Measurements from ENCODE around the gene SYNE1. TPM values are rescaled to one million over a fixed set of nuclear protein-coding genes. Genes with fewer than 3 reads are reported as not detected.

SYNE1 gene
- total RNA-seq, 1 donor from 2014 or later = 81.3 TPM

- no peak for DNase-seq
These were observed 28.0 kb downstream of the SYNE1 start for GRCh38 chr6:152609125-152609670.

GRCh38 chr6:152605941-152606340, 31.2 kb downstream of the SYNE1 start:
- DNase-seq = no peak

DNA sequence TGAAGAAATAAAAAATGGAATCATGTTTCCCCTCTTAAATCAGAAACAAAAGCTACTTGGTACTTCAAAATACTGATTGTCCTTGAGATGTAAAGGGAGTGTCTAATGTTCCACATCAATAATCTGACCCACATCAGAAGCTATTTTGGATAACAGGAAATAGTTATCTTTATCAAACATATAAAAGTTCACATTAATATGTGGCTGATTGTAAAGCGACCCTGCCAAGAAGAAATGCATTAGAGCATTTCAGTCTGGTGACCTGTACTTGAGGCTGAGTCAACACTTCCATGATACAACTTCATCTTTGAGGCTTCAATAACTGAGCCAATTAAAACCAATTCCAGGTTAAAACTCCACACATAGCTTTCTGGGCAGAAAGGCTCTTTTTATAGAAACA, 31.8 kb downstream of the SYNE1 start:
- DNase-seq = no peak

- no peak for DNase-seq
These were observed 33.3 kb downstream of the SYNE1 start for GRCh38 chr6:152603911-152604310.

GRCh38 chr6:152600022-152600421, 37.1 kb downstream of the SYNE1 start:
- DNase-seq = no peak

GRCh38 chr6:152598901-152599537, 38.1 kb downstream of the SYNE1 start:
- DNase-seq = peak; percentile 11

GRCh38 chr6:152598421-152598820, 38.7 kb downstream of the SYNE1 start:
- DNase-seq = no peak

GRCh38 chr6:152596726-152597125, 40.4 kb downstream of the SYNE1 start:
- no peak for DNase-seq

- DNase-seq = peak; percentile 23
These were observed 41.7 kb downstream of the SYNE1 start for GRCh38 chr6:152595499-152595898.

DNA sequence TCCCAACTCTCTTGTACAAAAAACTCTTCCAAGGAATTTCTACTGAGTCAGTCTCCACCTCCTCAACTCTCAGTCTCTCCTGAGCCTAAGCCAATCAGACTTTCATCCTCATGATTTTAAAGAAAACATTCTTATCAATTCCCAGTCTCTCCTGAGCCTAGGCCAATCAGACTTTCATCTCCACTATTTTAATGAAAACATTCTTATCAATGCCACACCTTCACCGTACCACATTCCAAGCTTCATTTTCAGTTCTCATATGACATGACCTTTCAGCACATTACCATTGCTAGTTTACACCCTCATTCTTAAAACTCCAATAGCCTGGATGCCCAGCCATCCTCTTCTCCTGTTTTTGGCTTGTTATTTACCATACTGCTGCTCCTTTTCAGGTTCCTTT, 42.5 kb downstream of the SYNE1 start:
- DNase-seq = no peak

DNA sequence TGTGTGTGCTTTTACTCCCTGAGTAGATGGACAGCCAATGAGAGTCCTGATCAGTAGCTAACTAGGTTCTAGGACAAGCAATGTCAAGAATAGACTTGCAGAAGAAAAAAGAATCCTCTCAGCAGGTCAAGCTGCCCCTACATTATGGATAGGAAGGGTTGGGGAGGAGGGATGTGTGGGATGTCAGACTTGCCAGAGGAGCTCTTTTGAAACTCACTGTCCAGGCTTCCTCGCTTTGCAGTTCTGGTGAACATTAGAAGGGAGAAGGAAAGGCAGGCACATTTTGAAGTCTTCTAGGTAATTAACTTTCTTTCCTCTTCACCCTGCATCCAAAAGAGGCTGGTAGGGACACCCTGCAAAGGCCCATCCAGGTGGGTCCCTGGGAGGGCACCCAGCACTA, 48.7 kb downstream of the SYNE1 start:
- DNase-seq = no peak

- no peak for DNase-seq
These were observed 49.7 kb downstream of the SYNE1 start for GRCh38 chr6:152587473-152587872.

DNA sequence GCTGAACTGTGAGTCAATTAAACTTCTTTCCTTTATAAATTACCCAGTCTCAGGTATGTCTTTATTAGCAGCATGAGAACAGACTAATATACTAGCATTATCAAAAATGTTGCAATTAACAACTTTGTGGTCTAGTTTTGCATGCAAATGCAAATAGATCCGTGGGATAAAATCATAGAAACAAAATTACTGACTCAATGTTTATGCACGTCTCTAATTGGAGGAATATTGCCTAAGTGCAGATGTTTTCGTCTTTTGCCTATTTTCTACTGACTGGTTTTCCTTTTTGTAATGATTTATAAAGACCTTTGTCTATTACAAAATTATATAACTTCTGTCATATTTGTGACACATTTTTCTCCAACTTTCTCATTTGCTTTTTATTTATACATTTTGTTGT, 51.9 kb downstream of the SYNE1 start:
- DNase-seq = no peak

DNA sequence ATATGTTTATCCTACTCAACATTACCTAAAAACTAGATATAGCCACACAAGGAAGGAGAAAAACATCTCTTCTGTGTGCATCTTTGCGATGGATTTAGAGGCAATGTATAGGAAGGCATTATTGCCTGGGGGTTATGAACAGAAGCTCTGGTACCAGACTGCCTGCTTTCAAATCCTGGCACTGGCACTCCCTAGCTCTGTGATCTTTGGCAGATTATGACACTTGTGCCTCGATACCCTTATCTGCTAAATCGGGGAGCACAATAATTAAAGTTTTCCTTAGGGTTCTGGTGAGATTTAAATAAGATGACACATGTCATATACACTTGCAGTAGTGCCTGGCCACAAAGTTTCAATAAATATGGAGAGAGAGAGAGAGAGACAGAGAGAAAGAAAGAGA, 53.3 kb downstream of the SYNE1 start:
- no peak for DNase-seq

DNA sequence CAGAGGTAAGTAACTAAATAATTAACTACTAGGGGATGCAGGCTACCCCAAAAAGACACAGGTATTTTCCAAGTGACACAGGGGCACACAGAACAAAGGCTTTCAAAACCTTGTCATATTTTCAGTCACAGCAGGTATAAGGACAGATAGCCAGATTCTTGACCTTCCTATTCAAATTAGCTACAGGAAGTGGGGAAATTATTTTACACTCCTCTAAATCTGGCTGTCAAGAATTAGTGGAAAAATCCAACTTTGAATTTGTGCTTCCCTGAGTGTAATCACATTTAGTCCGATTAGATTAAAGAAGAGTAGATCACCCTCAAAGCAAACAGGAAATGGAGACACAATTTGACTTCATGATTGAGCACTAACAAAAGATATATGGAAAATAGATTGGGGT, 60.6 kb downstream of the SYNE1 start:
- DNase-seq = no peak

- no peak for DNase-seq
These were observed 61.5 kb downstream of the SYNE1 start for GRCh38 chr6:152575621-152576150.

DNA sequence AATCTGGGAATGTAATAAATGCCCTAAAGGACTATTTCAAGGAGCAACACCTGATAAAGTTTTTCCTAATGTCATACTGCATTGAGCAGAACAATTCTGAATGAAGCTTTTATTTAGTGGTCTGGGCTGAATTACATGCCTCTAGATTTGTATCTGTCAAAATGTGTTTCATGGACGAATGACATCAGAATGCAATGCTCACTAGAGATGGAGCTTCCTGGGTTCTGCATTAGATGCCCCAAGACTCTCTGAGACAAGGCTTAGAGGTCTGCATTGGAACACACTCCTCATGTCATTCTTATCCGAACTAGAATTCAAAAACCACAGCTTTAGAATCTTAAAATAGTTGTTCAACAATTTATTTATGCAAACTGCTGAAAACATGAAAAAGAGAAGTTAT, 62.0 kb downstream of the SYNE1 start:
- no peak for DNase-seq

- DNase-seq = no peak
These were observed 63.4 kb downstream of the SYNE1 start for GRCh38 chr6:152573762-152574161.

DNA sequence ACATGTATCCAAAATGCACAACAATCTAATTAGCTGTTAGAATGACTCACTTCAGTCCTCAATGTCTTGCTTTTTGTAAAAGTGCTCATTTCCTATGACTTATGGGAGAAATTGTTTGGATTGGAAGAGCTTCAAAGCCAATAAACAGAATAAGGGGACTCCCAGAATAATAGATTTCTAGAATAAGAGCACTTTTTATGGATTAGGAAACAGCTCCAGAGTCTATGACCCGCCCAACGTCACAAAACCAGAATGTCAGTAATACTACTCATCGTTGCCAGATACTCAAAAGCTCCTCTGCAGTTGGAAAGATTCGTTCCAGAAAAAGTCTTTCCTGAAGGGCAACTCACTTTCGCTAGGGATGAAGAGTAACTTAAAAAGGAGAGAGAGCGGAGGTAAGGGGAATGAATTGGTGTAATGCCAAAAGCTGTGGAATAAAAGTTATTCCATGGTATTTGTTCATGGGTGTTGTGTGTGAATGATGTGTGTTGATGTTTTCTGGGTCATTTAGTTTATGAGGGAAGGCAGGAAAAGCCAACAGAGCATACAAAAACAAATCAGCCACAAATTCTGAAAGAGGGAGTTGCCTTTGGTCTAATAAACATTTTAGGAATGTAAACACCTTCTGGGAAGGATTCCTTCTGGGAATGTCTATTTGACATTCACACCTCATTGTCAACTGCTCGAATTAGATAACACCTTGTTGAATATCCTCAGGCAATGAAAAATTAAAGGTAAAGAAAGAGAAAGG, 64.6 kb downstream of the SYNE1 start:
- peak; percentile 43 for DNase-seq

DNA sequence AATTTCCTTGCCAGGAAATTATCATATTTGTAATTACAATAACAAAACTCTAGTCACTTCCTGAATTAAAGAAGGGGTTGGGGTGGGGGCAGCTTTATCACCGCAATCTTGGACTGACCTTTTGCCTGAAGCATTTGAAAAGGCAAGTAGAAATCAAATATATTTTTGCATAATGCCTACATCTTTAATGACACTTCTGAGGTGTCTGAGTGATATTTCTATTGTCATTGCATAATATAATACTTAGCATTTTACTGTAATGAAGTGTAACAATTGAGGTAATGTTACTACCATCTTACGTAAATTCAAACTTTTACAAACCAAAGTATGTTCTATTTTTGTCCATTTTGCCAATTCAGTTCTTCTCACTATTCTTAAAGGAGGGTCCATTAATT, 65.2 kb downstream of the SYNE1 start:
- DNase-seq = peak; percentile 24

- DNase-seq = peak; percentile 18
These were observed 66.1 kb downstream of the SYNE1 start for GRCh38 chr6:152571089-152571488.

- DNase-seq = no peak
These were observed 70.9 kb downstream of the SYNE1 start for GRCh38 chr6:152566103-152566875.

DNA sequence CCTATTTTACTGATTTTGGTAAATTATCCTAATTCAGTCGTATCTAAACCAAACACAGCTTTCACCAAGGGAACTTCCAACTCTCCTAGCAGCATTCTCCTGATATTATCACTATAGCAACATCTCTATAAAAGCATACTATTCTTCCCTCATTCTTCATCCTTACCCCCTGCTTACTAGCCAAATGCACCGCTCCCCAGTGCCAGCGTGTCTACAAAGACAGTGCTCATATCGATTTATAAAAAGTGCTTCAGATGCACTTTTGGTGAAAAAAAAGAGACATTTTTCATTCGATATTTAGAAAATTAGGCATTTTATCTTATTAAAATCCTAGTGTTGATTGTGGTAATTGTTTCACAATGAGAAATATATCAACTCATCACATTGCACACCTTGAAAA, 74.0 kb downstream of the SYNE1 start:
- no peak for DNase-seq
